Central memory CD8-positive, alpha-beta T cell (primary cell): ENCODE data around the gene ALDH1L1.
"Not testable (repeated sequence)": the region's sequence is repeated elsewhere in the genome, so short reads cannot be mapped to it uniquely, and the experiment has no call there.

Source experiments
- ATAC-seq: fragments of 150-1000 bp; cut with Tn5 transposase; replicated peaks from 2 replicates; pipeline ENCODE4 v1.10.0; 2022; ENCODE audit warnings: mild to moderate bottlenecking, moderate FRiP score, moderate number of reproducible peaks; ENCODE audit not compliant: poor library complexity, severe bottlenecking; ENCODE audit errors: extremely low read depth
- DNase-seq, 2 donors: peaks; one replicate each; pipeline ENCODE4 v3.0.0; 2021; ENCODE audit warnings: low spot score in 2 of 2
- H3K27ac Mint-ChIP-seq: one replicate; pipeline ENCODE4 v1.8.0; 2022; ENCODE audit warnings: low read depth, mild to moderate bottlenecking, moderate library complexity, mixed read lengths
- H3K27me3 Mint-ChIP-seq: one replicate; pipeline ENCODE4 v1.8.0; 2022; ENCODE audit warnings: mixed read lengths
- H3K36me3 Mint-ChIP-seq: one replicate; pipeline ENCODE4 v1.8.0; 2022; ENCODE audit warnings: mild to moderate bottlenecking, moderate library complexity, mixed read lengths; ENCODE audit not compliant: insufficient read depth
- H3K4me1 Mint-ChIP-seq: one replicate; pipeline ENCODE4 v1.8.0; 2022; ENCODE audit warnings: mixed read lengths
- H3K4me3 Mint-ChIP-seq: one replicate; pipeline ENCODE4 v1.8.0; 2022; ENCODE audit warnings: mild to moderate bottlenecking, moderate library complexity, mixed read lengths
- H3K9me3 Mint-ChIP-seq: one replicate; pipeline ENCODE4 v1.8.0; 2022; ENCODE audit warnings: mixed read lengths

Gene ALDH1L1

GRCh38 chr3:126097801-126098200, 82.6 kb downstream of the ALDH1L1 start:
- Mint-ChIP-seq H3K4me1 (no peaks in the 10 kb centered on the region), H3K27me3 (no peaks in the 10 kb centered on the region), H3K4me3 (no peak overlapping the region), H3K27ac (no peak overlapping the region), H3K36me3 (no peaks in the 10 kb centered on the region), H3K9me3 (peaks cover 20% of the 10 kb centered on the region)
- DNase-seq (no peak), ATAC-seq (no peak)

- not testable (repeated sequence) for H3K27ac Mint-ChIP-seq, DNase-seq, H3K4me1 Mint-ChIP-seq, ATAC-seq, H3K4me3 Mint-ChIP-seq, H3K27me3 Mint-ChIP-seq, H3K36me3 Mint-ChIP-seq
- H3K9me3 Mint-ChIP-seq, result peaks cover 20% of the 10 kb centered on the region
Measured at GRCh38 chr3:126096274-126096673, 84.1 kb downstream of the ALDH1L1 start.

- not testable (repeated sequence) for H3K27ac Mint-ChIP-seq, H3K27me3 Mint-ChIP-seq, H3K4me1 Mint-ChIP-seq, H3K4me3 Mint-ChIP-seq, DNase-seq, H3K36me3 Mint-ChIP-seq, ATAC-seq
- peaks cover 12% of the 10 kb centered on the region for H3K9me3 Mint-ChIP-seq
Measured at GRCh38 chr3:126092128-126092527, 88.3 kb downstream of the ALDH1L1 start.

GRCh38 chr3:126087552-126088175, 92.7 kb downstream of the ALDH1L1 start:
- no peak for DNase-seq
- peaks cover 8% of the 10 kb centered on the region for H3K36me3 Mint-ChIP-seq
- ATAC-seq, result no peak
- peaks cover 19% of the 10 kb centered on the region for H3K4me1 Mint-ChIP-seq
- no peak overlapping the region for H3K27ac Mint-ChIP-seq
- no peak overlapping the region for H3K4me3 Mint-ChIP-seq
- H3K9me3 Mint-ChIP-seq, result no peaks in the 10 kb centered on the region
- peaks cover 7% of the 10 kb centered on the region for H3K27me3 Mint-ChIP-seq

- Mint-ChIP-seq H3K27ac (no peak overlapping the region), H3K36me3 (peaks cover 8% of the 10 kb centered on the region), H3K4me3 (peak overlapping the region; percentile 91)
Measured at GRCh38 chr3:126085841-126086240, 94.5 kb downstream of the ALDH1L1 start.

GRCh38 chr3:126085276-126085675, 95.1 kb downstream of the ALDH1L1 start:
- peak overlapping the region; percentile 91 for H3K4me3 Mint-ChIP-seq
- H3K4me1 Mint-ChIP-seq, result peaks cover 19% of the 10 kb centered on the region
- H3K36me3 Mint-ChIP-seq, result peaks cover 8% of the 10 kb centered on the region
- H3K9me3 Mint-ChIP-seq, result no peaks in the 10 kb centered on the region
- H3K27me3 Mint-ChIP-seq, result no peaks in the 10 kb centered on the region
- ATAC-seq (no peak), DNase-seq (no peak)
- H3K27ac Mint-ChIP-seq, result no peak overlapping the region

More at GRCh38 chr3:126085841-126086240, 94.5 kb downstream of the ALDH1L1 start:
- Mint-ChIP-seq H3K27me3 (no peaks in the 10 kb centered on the region), H3K4me1 (peaks cover 19% of the 10 kb centered on the region), H3K9me3 (no peaks in the 10 kb centered on the region)
- ATAC-seq (no peak), DNase-seq (no peak)

- peaks cover 8% of the 10 kb centered on the region for H3K36me3 Mint-ChIP-seq
- peak overlapping the region; percentile 41 for H3K27ac Mint-ChIP-seq
- ATAC-seq (no peak), DNase-seq (no peak)
- no peaks in the 10 kb centered on the region for H3K27me3 Mint-ChIP-seq
- H3K4me1 Mint-ChIP-seq, result peaks cover 19% of the 10 kb centered on the region
- H3K4me3 Mint-ChIP-seq, result peak overlapping the region; percentile 91
- H3K9me3 Mint-ChIP-seq, result no peaks in the 10 kb centered on the region
Measured at GRCh38 chr3:126084768-126085180, 95.6 kb downstream of the ALDH1L1 start.

GRCh38 chr3:126083913-126084767, 96.2 kb downstream of the ALDH1L1 start, which contains the start of gene SLC41A3:
Gene SLC41A3, minus strand, starts transcription at chr3:126084124. Its CDS starts 15,905 bp downstream, at chr3:126068219.
- ATAC-seq, result peak; percentile 86
- peak; percentile 66 to 67 for DNase-seq
- H3K4me1 Mint-ChIP-seq, result peaks cover 19% of the 10 kb centered on the region
- no peaks in the 10 kb centered on the region for H3K27me3 Mint-ChIP-seq
- H3K4me3 Mint-ChIP-seq, result peak within 1 kb of the TSS; percentile 91
- H3K36me3 Mint-ChIP-seq, result peaks cover 10% of the 10 kb centered on the region
- H3K9me3 Mint-ChIP-seq, result no peaks in the 10 kb centered on the region
- peak within 1 kb of the TSS; percentile 93 for H3K27ac Mint-ChIP-seq

- DNase-seq, result no peak
- H3K27ac Mint-ChIP-seq, result peak overlapping the region; percentile 93
- peaks cover 12% of the 10 kb centered on the region for H3K36me3 Mint-ChIP-seq
- H3K4me1 Mint-ChIP-seq, result peaks cover 19% of the 10 kb centered on the region
- ATAC-seq, result peak; percentile 59
- peak overlapping the region; percentile 91 for H3K4me3 Mint-ChIP-seq
- no peaks in the 10 kb centered on the region for H3K27me3 Mint-ChIP-seq
- no peaks in the 10 kb centered on the region for H3K9me3 Mint-ChIP-seq
Measured at GRCh38 chr3:126083511-126083912, 96.9 kb downstream of the ALDH1L1 start.

- Mint-ChIP-seq H3K4me3 (peak overlapping the region; percentile 91), H3K36me3 (peaks cover 12% of the 10 kb centered on the region), H3K27ac (peak overlapping the region; percentile 93), H3K27me3 (no peaks in the 10 kb centered on the region), H3K4me1 (peaks cover 21% of the 10 kb centered on the region), H3K9me3 (no peaks in the 10 kb centered on the region)
- DNase-seq (no peak), ATAC-seq (no peak)
Measured at GRCh38 chr3:126083138-126083445, 97.3 kb downstream of the ALDH1L1 start.

GRCh38 chr3:126082362-126083137, 97.8 kb downstream of the ALDH1L1 start:
- Mint-ChIP-seq H3K36me3 (peaks cover 12% of the 10 kb centered on the region), H3K4me1 (peaks cover 24% of the 10 kb centered on the region), H3K4me3 (peak overlapping the region; percentile 91), H3K27ac (peak overlapping the region; percentile 93), H3K9me3 (no peaks in the 10 kb centered on the region), H3K27me3 (no peaks in the 10 kb centered on the region)
- DNase-seq (no peak), ATAC-seq (no peak)

- Mint-ChIP-seq H3K9me3 (no peaks in the 10 kb centered on the region), H3K27ac (no peak overlapping the region), H3K4me1 (peaks cover 24% of the 10 kb centered on the region), H3K4me3 (no peak overlapping the region), H3K27me3 (no peaks in the 10 kb centered on the region), H3K36me3 (peaks cover 12% of the 10 kb centered on the region)
- ATAC-seq (no peak), DNase-seq (no peak)
Measured at GRCh38 chr3:126081618-126082361, 98.6 kb downstream of the ALDH1L1 start.
